Sigmoid colon (tissue), 4 donors: ENCODE data around the gene STXBP4.

Source experiments
- POLR2A ChIP-seq, 2 donors: fragments of 450-650 bp; IDR thresholded peaks; one replicate each; pipeline ENCODE4 v1.6.1; 2016; ENCODE audit warnings: antibody characterized with exemption in 2 of 2, mild to moderate bottlenecking in 2 of 2, moderate library complexity in 2 of 2
- POLR2AphosphoS5 ChIP-seq, 4 donors: sonication (generic); formaldehyde crosslinking; IDR thresholded peaks; one replicate each; pipeline ENCODE4 v1.6.1; 2017; ENCODE audit warnings: antibody characterized with exemption in 4 of 4
- TF ChIP-seq, protein P1 (sequence below), 4 experiments: fragments of 450-650 bp in 3 of 4; fragments of 200-600 bp in 1 of 4; IDR thresholded peaks; one replicate each; pipeline ENCODE4 v1.5.1; 2016 to 2019; ENCODE audit warnings: antibody characterized with exemption in 4 of 4, mild to moderate bottlenecking in 3 of 4, moderate library complexity in 2 of 4

DNA sequence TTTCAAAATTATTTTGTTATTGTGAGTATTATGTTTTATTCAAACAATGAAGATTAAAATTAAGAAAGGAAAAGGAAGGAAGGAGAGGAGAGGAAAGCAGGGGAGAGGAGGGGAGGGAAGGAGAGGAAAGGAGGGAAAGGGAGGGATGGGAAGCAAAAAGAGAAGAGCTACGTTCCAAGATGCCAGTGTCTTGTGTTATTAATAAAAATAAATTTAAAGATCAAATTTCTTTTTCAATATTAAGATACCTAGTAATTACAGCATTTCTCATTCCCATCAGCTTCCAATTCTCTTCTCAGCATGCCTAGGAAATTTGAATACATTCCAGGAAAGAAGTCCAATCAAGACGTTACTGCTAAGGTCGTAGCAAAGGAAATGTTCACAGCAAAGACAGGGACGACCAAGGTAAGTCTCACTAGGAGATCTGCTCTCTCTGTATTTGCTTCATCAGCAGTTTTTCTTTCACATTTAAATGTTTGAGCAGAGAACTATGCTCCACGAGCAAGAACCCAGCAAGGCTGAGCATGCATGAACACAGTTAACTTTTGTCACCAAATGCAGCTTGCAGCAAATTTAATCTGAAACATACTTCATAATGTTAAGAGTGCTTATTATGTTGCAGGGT is 232.9 kb downstream of the STXBP4 start:
- TF ChIP-seq, protein P1, sequence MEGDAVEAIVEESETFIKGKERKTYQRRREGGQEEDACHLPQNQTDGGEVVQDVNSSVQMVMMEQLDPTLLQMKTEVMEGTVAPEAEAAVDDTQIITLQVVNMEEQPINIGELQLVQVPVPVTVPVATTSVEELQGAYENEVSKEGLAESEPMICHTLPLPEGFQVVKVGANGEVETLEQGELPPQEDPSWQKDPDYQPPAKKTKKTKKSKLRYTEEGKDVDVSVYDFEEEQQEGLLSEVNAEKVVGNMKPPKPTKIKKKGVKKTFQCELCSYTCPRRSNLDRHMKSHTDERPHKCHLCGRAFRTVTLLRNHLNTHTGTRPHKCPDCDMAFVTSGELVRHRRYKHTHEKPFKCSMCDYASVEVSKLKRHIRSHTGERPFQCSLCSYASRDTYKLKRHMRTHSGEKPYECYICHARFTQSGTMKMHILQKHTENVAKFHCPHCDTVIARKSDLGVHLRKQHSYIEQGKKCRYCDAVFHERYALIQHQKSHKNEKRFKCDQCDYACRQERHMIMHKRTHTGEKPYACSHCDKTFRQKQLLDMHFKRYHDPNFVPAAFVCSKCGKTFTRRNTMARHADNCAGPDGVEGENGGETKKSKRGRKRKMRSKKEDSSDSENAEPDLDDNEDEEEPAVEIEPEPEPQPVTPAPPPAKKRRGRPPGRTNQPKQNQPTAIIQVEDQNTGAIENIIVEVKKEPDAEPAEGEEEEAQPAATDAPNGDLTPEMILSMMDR (IDR thresholded peaks at IDR 0.05) = no peak
- TF ChIP-seq POLR2AphosphoS5 (IDR thresholded peaks at IDR 0.05) (no peak), POLR2A (IDR thresholded peaks at IDR 0.05) (no peak)
